Fibroblast of pulmonary artery (primary cell): ENCODE measurements around the gene PRRC2B.

Experiments
- DNase-seq: peaks from one replicate; pipeline ENCODE4 v3.0.0-alpha.2; 2010; ENCODE audit warnings: low read depth
- H3K4me3 ChIP-seq: replicated peaks from 2 replicates; pipeline ENCODE4 v1.5.1; 2011; ENCODE audit warnings: low read depth, mild to moderate bottlenecking, control low read depth, low read length, moderate library complexity
- TF ChIP-seq, protein P1 (sequence below): IDR thresholded peaks from 2 replicates; pipeline ENCODE4 v1.5.1; 2011; ENCODE audit warnings: mild to moderate bottlenecking, control low read depth, low read length, inconsistent platforms; ENCODE audit errors: missing control alignments

The PRRC2B gene

DNA sequence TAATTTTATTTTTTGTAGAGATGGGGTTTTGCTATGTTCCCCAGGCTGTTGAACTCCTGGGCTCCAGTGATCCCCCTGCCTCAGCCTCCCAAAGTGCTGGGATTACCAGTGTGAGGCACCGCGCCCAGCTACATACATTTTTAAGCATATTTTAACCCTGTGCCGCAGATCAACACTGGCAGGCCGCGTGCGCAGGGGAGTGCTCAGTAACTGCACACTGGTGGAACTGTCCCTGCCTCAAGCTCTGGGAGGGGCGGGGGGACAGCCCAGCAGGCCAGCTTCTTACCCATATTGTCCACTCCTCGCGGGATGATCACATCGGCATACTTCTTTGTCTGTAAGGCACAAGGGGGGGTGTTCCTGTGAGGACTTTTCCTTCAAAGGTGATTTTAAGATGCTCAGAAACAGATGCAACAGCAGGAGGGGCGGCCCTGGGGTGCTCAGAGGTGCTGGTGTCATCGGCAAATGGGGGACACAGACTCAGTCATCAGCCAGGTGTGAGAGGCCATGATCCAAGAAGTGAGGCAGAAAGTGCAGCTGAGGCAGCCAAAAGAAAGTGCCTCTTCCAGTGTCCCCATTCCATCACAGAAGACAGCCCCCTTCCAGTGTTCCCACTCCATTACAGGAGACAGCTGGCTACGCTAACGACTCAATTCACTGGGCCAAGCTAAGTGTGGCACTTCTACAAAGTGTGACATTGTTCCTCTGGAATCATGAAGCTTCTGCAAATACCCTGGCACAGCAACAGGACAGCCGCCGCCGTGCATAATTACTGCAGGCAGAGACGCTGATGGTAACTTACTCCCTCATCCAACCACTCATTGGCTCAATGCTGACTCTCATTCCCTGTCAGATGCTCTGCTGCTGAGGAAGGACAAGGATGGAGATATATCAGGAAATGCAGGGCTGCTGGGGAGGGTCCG is 132.0 kb downstream of the PRRC2B start:
- TF ChIP-seq, protein P1, sequence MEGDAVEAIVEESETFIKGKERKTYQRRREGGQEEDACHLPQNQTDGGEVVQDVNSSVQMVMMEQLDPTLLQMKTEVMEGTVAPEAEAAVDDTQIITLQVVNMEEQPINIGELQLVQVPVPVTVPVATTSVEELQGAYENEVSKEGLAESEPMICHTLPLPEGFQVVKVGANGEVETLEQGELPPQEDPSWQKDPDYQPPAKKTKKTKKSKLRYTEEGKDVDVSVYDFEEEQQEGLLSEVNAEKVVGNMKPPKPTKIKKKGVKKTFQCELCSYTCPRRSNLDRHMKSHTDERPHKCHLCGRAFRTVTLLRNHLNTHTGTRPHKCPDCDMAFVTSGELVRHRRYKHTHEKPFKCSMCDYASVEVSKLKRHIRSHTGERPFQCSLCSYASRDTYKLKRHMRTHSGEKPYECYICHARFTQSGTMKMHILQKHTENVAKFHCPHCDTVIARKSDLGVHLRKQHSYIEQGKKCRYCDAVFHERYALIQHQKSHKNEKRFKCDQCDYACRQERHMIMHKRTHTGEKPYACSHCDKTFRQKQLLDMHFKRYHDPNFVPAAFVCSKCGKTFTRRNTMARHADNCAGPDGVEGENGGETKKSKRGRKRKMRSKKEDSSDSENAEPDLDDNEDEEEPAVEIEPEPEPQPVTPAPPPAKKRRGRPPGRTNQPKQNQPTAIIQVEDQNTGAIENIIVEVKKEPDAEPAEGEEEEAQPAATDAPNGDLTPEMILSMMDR = no peak
- no peak overlapping the region for H3K4me3 ChIP-seq
- DNase-seq = no peak

DNA sequence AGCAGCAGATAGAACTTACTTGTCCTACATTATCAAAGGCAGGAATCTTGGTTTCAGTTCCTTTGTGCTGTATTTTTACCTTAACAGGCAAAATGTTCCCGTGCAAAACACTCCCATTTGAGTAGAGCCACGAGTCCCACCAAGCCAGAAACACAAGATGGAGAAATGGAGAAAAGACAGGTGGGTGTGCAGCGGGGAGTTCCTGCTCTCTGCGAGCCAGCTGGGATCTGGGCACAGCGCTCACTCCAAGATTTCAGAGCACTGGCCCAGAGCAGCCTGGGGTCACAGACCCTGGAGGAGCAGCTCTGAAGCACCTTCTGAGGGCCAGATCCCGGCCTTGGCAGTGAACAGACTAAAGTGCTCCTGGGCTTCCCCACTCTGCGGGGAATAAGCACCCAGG is 134.3 kb downstream of the PRRC2B start:
- no peak overlapping the region for H3K4me3 ChIP-seq
- TF ChIP-seq, protein P1 = no peak
- no peak for DNase-seq

DNA sequence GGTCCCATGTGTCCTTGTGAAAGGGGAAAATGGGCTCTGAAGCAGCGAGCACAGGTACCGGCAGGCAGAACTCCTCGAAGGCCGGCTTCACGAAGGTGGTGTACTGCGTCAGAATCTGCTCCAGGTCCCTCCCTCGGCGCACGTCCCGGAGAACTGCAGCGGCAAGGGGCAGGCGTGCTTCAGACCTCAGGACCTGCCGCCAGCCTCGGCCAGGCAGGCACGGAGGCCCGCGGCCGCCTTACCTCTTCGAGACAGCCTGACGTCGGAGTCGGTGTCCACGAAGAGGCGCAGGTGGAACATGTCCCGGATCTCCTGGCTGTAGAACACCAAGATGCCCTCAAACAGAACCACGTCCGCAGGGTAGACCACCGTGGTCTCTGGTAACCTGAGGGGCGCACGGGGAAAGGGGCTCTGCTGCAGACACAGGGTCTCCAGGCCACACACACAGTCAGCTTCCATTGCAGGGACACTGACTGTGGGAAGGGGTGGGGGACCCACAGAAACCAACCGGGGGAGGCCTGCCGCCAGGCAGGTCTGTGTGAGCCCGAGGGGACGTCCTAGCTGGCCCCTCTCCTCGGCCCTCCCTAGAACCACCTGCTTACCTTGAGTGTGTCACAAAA is 135.1 kb downstream of the PRRC2B start:
- no peak for DNase-seq
- TF ChIP-seq, protein P1 = no peak
- H3K4me3 ChIP-seq = no peak overlapping the region

DNA sequence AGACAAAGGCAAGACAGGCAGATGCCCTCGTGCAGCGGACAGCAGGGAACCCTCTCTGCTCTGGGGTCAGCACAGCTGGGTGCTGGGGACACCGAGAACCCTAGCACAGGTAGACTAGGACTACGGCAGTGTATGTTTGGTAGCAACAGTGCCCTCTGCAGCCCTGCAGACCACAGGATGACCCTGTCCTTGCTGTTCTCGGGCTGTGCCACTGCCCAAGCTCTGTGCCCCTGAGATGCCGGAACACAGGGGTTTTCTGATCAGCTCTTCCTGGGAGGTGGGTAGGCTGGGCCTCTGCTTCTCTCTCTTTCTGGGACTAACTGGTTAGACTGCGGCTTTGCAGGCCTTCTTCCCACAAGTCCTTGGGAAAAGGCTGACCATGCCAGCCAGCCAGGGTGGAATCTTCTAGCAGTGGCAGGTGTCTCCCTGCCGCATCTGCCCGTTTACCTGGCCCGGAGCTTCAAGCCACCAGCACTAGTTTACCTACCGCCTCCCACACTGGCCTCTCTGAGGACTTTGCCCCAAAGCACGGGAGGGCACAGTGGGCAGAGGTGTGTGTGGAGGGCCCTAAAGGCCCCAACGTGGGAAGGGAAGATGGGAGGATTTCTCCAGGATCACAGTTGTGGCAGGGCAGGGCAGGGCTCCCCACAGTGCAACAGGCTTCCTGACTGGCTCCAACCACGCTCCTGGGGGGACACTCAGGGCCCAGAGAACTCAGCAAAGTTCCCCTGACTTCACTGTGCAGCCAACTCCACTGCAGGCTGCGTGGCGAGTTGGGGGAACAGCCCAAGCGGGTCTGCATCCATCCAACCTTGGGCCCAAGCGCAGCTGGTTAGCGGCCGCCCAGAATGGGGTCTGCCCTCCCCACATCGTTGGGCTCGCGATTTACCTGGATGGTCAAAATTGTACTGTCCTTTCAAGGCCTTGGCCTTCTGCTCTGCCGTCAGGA is 136.0 kb downstream of the PRRC2B start:
- TF ChIP-seq, protein P1 = no peak
- DNase-seq = no peak
- H3K4me3 ChIP-seq = peak overlapping the region; percentile 73

DNA sequence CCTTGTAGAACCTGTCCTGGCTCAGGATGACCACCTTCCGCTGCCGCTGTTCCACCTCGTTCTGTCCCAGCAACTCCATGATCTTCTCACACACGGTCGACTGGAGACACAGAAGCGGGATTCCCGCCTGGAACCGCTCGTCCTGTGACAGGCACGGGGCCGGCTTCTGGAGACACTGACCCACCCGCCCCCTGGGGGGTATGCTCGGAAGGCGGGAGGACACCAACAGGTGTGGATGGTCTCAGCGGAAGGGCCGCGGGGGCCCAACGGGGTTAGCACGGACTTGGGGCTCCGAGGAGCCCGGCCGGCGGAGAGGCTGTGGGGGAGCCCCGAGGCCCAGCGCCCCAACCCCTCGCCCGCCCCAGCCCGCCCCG is 136.6 kb downstream of the PRRC2B start:
- DNase-seq = peak; percentile 29
- peak overlapping the region; percentile 73 for H3K4me3 ChIP-seq
- TF ChIP-seq, protein P1 = peak; percentile 7

DNA sequence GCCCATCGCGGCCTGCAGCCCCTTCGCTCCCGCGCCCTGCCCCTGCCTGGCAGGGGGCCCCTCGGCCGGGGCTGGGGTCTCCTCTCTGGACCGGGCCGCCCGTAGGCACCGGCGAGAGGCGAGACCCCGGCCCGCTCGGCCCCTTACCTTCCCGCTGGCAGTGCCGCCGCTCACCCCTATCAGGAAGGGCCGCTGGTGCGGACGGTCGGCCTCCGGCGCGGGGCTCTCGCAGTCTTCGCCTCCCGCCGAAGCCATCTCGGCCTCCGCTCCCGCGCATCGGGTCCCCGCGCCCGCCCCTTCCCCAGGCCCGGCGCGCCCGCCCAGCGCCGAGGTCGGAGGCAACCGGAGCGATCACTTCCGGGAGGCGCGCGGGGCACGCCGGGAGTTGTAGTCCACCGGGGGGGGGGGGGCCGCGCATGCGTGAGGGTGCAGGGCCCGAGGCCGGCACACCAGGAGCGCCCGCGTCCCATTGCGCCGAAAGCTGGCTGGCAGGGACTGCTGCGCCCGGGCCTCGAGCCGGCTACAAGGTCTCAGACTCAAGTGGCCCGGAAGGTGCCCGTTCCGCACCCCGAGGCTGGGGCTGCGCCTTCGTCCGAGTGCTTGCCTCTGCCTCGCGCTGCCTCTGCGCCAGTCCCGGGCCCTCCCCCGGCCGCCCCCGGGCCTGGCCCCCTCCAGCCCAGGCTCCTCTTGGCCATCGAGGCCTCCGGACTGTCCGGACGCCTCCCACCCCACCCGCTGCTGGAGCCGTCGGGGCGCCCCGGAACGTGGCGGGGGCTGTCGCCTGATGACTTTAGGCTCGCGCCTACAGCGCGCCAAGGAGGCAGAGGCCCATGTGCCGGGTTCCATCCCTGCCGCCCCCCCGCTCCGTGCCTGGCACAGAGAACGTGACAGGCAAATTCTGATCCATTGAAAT is 137.3 kb downstream of the PRRC2B start, which contains the start of gene UCK1:
Gene UCK1 (minus strand): TSS at position 344 of the 913 bp plus-strand sequence. CDS start 89 bp downstream, at position 255.
- peak; percentile 80 for DNase-seq
- TF ChIP-seq, protein P1 = no peak

More for the DNA sequence above, 137.3 kb downstream of the PRRC2B start, which contains the start of gene UCK1:
- peak within 1 kb of the TSS; percentile 73 for H3K4me3 ChIP-seq
